HG03571 (cell line): Measurements from ENCODE around the gene VWF.

ENCODE experiments used
- ATAC-seq: cut with Tn5 transposase; IDR thresholded peaks from one replicate; pipeline ENCODE4 v1.9.1; 2021; ENCODE audit not compliant: unreplicated experiment

The VWF gene

GRCh38 chr12:5960783-5961182 is 163.7 kb downstream of the VWF start:
- ATAC-seq: no peak

- no peak for ATAC-seq
These were observed 167.5 kb downstream of the VWF start for GRCh38 chr12:5956987-5957386.

GRCh38 chr12:5954661-5955060 is 169.8 kb downstream of the VWF start:
- ATAC-seq: no peak

- no peak for ATAC-seq
These were observed 170.5 kb downstream of the VWF start for GRCh38 chr12:5953835-5954586.

- no peak for ATAC-seq
These were observed 172.4 kb downstream of the VWF start for GRCh38 chr12:5952031-5952430.

- ATAC-seq: no peak
These were observed 175.8 kb downstream of the VWF start for GRCh38 chr12:5948696-5949095.

- no peak for ATAC-seq
These were observed 177.5 kb downstream of the VWF start for GRCh38 chr12:5947006-5947405.

- ATAC-seq: no peak
These were observed 178.1 kb downstream of the VWF start for GRCh38 chr12:5946388-5946787.

- no peak for ATAC-seq
These were observed 179.1 kb downstream of the VWF start, which contains the start of gene ANO2 for GRCh38 chr12:5945071-5946008. Gene ANO2 (minus strand): TSS chr12:5945259. CDS start chr12:5945217, 42 bp downstream.

- no peak for ATAC-seq
These were observed 179.8 kb downstream of the VWF start for GRCh38 chr12:5944688-5945070.

GRCh38 chr12:5944053-5944452 is 180.4 kb downstream of the VWF start:
- no peak for ATAC-seq

GRCh38 chr12:5941907-5942306 is 182.6 kb downstream of the VWF start:
- no peak for ATAC-seq

GRCh38 chr12:5927732-5928516 is 196.5 kb downstream of the VWF start:
- no peak for ATAC-seq

GRCh38 chr12:5925646-5926045 is 198.8 kb downstream of the VWF start:
- ATAC-seq: no peak

- ATAC-seq: no peak
These were observed 200.1 kb downstream of the VWF start for GRCh38 chr12:5924342-5924741.

GRCh38 chr12:5923751-5924150 is 200.7 kb downstream of the VWF start:
- ATAC-seq: no peak

GRCh38 chr12:5923043-5923605 is 201.3 kb downstream of the VWF start:
- ATAC-seq: no peak

- ATAC-seq: no peak
These were observed 202.2 kb downstream of the VWF start for GRCh38 chr12:5921966-5922899.

GRCh38 chr12:5921027-5921909 is 203.2 kb downstream of the VWF start:
- ATAC-seq: no peak
